Activated T-cell treated with anti-CD3 and anti-CD28 coated beads, Interleukin-2, amount 50 U/mL, for 24 hours (primary cell): ENCODE data around the gene STRN.

Experiments used
- DNase-seq: peaks from one replicate; pipeline ENCODE4 v3.0.0-alpha.2; 2020
- H3K27ac Mint-ChIP-seq: 2 replicates; pipeline ENCODE4 v1.8.0; 2020; ENCODE audit warnings: mild to moderate bottlenecking, mixed read lengths
- H3K27me3 Mint-ChIP-seq: 2 replicates; pipeline ENCODE4 v1.8.0; 2020; ENCODE audit warnings: mixed read lengths
- H3K36me3 Mint-ChIP-seq: 2 replicates; pipeline ENCODE4 v1.8.0; 2020; ENCODE audit warnings: low read depth, mixed read lengths
- H3K4me1 Mint-ChIP-seq: 2 replicates; pipeline ENCODE4 v1.8.0; 2020; ENCODE audit warnings: low read depth, mixed read lengths
- H3K4me3 Mint-ChIP-seq: 2 replicates; pipeline ENCODE4 v1.8.0; 2020; ENCODE audit warnings: mild to moderate bottlenecking, moderate library complexity, mixed read lengths
- H3K9me3 Mint-ChIP-seq: 2 replicates; pipeline ENCODE4 v1.8.0; 2020; ENCODE audit warnings: mixed read lengths

STRN gene

DNA sequence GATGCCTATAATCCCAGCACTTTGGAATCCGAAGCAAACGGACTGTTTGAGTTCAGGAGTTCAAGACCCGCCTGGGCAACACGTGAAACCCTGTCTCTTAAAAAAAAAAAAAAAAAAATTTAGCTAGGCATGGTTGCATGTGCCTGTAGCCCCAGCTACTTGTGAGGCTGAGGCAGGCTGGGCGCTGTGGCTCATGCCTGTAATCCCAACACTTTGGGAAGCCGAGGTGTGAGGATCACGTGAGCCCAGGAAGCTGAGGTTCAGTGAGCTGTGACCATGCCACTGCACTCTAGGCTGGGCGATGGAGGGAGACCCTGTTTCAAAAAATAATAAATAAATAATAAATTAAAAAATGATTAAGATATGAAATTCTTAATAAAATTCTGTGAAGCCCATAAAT is 9.0 kb upstream of the STRN start:
- no peak overlapping the region for H3K27ac Mint-ChIP-seq
- no peak for DNase-seq
- no peaks in the 10 kb centered on the region for H3K9me3 Mint-ChIP-seq
- no peaks in the 10 kb centered on the region for H3K4me1 Mint-ChIP-seq
- H3K4me3 Mint-ChIP-seq = no peak overlapping the region
- H3K27me3 Mint-ChIP-seq = no peaks in the 10 kb centered on the region
- peaks cover 21% of the 10 kb centered on the region for H3K36me3 Mint-ChIP-seq

GRCh38 chr2:36973320-36973719 is 7.0 kb upstream of the STRN start:
- no peak overlapping the region for H3K27ac Mint-ChIP-seq
- no peak overlapping the region for H3K4me3 Mint-ChIP-seq
- no peaks in the 10 kb centered on the region for H3K27me3 Mint-ChIP-seq
- H3K4me1 Mint-ChIP-seq = peaks cover 2% of the 10 kb centered on the region
- H3K9me3 Mint-ChIP-seq = no peaks in the 10 kb centered on the region
- peaks cover 4% of the 10 kb centered on the region for H3K36me3 Mint-ChIP-seq
- no peak for DNase-seq

DNA sequence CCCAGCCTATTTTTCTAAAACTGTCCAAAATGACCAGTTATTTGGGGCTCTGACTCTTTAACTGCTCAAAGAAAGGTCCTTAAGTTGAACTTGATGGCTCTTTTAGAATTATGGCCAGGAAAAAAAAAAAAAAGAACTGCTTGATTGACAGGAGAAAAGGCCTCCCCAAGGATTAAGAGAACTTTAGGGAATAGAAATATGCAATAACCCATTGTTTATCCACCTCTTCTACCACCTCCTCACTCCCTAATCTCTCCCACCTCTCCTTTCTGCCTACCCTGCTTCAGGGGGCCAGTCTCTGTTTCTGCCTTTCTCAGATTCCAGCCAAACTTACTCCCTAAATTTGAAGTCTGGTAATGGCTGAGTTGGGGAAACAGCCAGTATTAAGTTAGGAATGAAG is 5.7 kb upstream of the STRN start:
- Mint-ChIP-seq H3K27me3 (no peaks in the 10 kb centered on the region), H3K4me1 (peaks cover 15% of the 10 kb centered on the region), H3K27ac (no peak overlapping the region), H3K9me3 (no peaks in the 10 kb centered on the region), H3K4me3 (no peak overlapping the region), H3K36me3 (peaks cover under 1% of the 10 kb centered on the region)
- no peak for DNase-seq

- Mint-ChIP-seq H3K27ac (peak overlapping the region; percentile 96), H3K4me1 (peaks cover 43% of the 10 kb centered on the region), H3K36me3 (peaks cover 12% of the 10 kb centered on the region), H3K27me3 (no peaks in the 10 kb centered on the region), H3K9me3 (no peaks in the 10 kb centered on the region), H3K4me3 (peak overlapping the region; percentile 94)
- no peak for DNase-seq
These were observed 1.0 kb upstream of the STRN start for GRCh38 chr2:36967236-36967876.

DNA sequence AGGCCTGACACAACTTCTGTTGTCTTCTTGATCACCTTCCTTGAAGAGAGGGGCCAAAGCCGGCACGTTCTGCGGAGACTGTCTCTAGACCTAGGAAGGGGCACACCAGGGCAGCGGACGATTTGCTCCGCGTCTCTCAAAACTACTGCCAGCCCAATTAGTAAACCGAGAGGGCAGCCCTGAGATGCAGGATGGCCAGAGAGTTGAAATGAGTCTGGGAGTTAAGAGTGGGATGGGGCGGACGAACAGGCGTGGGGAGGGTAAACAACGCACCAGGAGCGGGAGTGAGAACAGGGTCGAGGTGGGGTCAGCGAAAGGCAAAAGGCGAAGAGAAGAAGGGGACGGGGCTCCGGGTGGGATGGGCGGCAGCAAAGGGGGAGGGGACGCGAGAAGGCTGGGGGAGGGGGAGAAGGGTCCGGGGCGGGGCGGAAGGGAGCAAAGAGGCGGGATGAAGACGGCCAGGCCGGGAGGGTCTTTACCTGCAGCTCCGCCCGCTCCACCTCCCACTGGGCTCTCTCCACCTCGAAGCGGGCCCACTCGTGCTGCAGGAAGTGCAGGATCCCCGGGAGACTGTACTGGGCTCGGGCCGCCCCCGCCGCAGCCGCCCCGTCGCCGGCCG is 476 bp downstream of the STRN start:
- Mint-ChIP-seq H3K4me1 (peaks cover 53% of the 10 kb centered on the region), H3K9me3 (no peaks in the 10 kb centered on the region), H3K27ac (peak overlapping the region; percentile 93), H3K27me3 (no peaks in the 10 kb centered on the region), H3K36me3 (peaks cover 12% of the 10 kb centered on the region), H3K4me3 (peak overlapping the region; percentile 94)
- DNase-seq = peak; percentile 61

DNA sequence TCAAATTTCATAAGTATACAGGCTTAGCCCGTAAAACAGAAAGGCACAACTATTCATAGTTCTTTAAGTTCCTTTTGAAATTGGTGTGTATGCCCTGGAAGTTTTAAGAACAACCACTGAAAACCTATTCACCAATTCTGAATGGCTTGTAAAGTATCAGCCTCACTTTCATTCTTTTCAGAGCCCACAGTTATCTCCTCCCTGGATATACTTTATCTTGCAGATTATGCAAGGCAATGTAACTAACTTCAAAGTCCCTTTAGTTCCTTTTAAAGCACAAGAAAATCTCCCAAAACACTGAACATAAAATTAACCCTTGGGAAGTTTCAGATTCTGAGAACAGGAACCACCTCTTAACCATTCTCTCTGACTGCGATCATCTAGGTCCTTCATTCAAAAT is 1.1 kb downstream of the STRN start:
- H3K36me3 Mint-ChIP-seq = peaks cover 12% of the 10 kb centered on the region
- no peaks in the 10 kb centered on the region for H3K27me3 Mint-ChIP-seq
- H3K27ac Mint-ChIP-seq = peak overlapping the region; percentile 93
- H3K4me1 Mint-ChIP-seq = peaks cover 58% of the 10 kb centered on the region
- peak overlapping the region; percentile 94 for H3K4me3 Mint-ChIP-seq
- H3K9me3 Mint-ChIP-seq = no peaks in the 10 kb centered on the region
- no peak for DNase-seq

DNA sequence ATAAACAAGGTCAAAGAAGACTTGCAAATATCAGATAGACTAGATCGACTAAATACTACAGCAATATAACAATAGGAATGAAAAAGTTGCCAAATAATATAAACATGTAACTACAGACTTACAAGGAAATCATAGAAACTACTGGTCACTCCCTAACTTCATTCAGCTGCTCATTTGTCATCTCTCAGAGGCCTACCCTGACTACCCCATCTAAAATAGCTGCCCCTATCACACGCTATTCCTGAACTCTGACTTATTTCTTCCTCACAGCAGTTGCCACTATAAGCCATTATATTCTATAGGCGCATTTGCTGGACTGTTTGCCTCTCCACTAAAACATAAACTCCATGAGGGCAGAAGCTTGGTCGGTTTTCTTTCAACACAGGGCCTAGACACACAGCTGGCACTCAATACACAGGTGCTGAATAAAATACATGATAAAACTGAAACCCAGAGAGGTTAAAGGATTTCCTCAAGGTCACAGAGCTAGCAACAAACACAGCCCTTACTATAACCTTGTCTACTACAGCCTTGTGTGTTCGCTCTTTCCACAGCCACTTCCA is 1.8 kb downstream of the STRN start:
- no peaks in the 10 kb centered on the region for H3K9me3 Mint-ChIP-seq
- peak overlapping the region; percentile 93 for H3K27ac Mint-ChIP-seq
- DNase-seq = no peak
- H3K4me1 Mint-ChIP-seq = peaks cover 63% of the 10 kb centered on the region
- peak overlapping the region; percentile 94 for H3K4me3 Mint-ChIP-seq
- H3K36me3 Mint-ChIP-seq = peaks cover 12% of the 10 kb centered on the region
- no peaks in the 10 kb centered on the region for H3K27me3 Mint-ChIP-seq

- DNase-seq = no peak
- Mint-ChIP-seq H3K27me3 (no peaks in the 10 kb centered on the region), H3K4me1 (peaks cover 71% of the 10 kb centered on the region), H3K9me3 (no peaks in the 10 kb centered on the region), H3K4me3 (no peak overlapping the region), H3K36me3 (peaks cover 14% of the 10 kb centered on the region), H3K27ac (no peak overlapping the region)
These were observed 2.6 kb downstream of the STRN start for GRCh38 chr2:36963734-36964133.

GRCh38 chr2:36963106-36963505 is 3.2 kb downstream of the STRN start:
- H3K9me3 Mint-ChIP-seq = no peaks in the 10 kb centered on the region
- no peak overlapping the region for H3K27ac Mint-ChIP-seq
- peaks cover 20% of the 10 kb centered on the region for H3K36me3 Mint-ChIP-seq
- no peak overlapping the region for H3K4me3 Mint-ChIP-seq
- H3K27me3 Mint-ChIP-seq = no peaks in the 10 kb centered on the region
- DNase-seq = no peak
- H3K4me1 Mint-ChIP-seq = peaks cover 74% of the 10 kb centered on the region

GRCh38 chr2:36960773-36961172 is 5.6 kb downstream of the STRN start:
- Mint-ChIP-seq H3K27ac (no peak overlapping the region), H3K27me3 (no peaks in the 10 kb centered on the region), H3K4me3 (no peak overlapping the region), H3K4me1 (peaks cover 74% of the 10 kb centered on the region), H3K9me3 (no peaks in the 10 kb centered on the region), H3K36me3 (peaks cover 20% of the 10 kb centered on the region)
- no peak for DNase-seq

- Mint-ChIP-seq H3K9me3 (no peaks in the 10 kb centered on the region), H3K4me1 (peaks cover 73% of the 10 kb centered on the region), H3K4me3 (no peak overlapping the region), H3K27ac (peak overlapping the region; percentile 23), H3K36me3 (peaks cover 14% of the 10 kb centered on the region), H3K27me3 (no peaks in the 10 kb centered on the region)
- DNase-seq = no peak
These were observed 6.2 kb downstream of the STRN start for GRCh38 chr2:36960005-36960675.

- H3K4me1 Mint-ChIP-seq = peaks cover 63% of the 10 kb centered on the region
- H3K9me3 Mint-ChIP-seq = no peaks in the 10 kb centered on the region
- no peak overlapping the region for H3K27ac Mint-ChIP-seq
- no peaks in the 10 kb centered on the region for H3K27me3 Mint-ChIP-seq
- DNase-seq = no peak
- peaks cover 27% of the 10 kb centered on the region for H3K36me3 Mint-ChIP-seq
- H3K4me3 Mint-ChIP-seq = no peak overlapping the region
These were observed 11.2 kb downstream of the STRN start for GRCh38 chr2:36954977-36955607.

DNA sequence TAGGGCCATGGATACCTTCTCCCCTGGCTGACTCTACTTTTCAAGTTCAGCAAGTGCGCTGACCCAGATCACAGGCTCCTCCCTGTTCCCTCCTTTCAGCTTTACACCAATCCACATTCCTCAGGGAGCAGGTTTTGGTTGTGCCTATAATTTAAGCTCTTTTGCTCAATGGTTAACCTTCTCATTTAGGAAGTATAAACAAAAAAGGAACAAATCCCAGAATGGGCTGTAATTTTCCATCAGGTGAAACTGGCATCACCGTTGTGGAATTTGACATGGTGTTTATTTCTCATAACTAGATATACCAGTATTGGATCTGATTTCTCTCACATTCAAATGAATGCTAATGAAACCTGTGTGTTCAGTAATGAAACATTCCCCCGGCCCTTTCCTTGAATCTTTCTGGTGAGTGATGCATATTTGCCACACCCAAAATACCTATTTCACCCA is 13.6 kb downstream of the STRN start:
- no peaks in the 10 kb centered on the region for H3K9me3 Mint-ChIP-seq
- H3K27ac Mint-ChIP-seq = no peak overlapping the region
- H3K36me3 Mint-ChIP-seq = peaks cover 21% of the 10 kb centered on the region
- no peak overlapping the region for H3K4me3 Mint-ChIP-seq
- H3K4me1 Mint-ChIP-seq = peaks cover 61% of the 10 kb centered on the region
- H3K27me3 Mint-ChIP-seq = no peaks in the 10 kb centered on the region
- no peak for DNase-seq

DNA sequence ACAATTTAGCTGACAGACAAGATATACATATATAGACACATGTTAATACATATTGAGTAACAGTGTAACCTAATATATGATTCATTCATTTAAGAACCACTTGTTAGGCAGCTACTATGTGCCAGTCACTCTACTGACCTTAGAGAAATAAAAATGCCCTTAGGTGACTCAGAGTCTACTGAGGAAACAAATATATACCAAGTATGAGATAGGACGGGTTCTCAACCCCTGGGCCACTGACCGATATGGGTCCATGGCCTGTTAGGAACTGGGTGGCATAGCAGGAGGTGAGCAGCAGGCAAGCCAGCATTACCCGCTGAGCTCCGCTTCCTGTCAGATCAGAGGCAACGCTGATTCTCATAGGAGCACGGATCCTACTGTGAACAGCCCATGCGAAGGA is 14.8 kb downstream of the STRN start:
- no peak for DNase-seq
- Mint-ChIP-seq H3K27me3 (no peaks in the 10 kb centered on the region), H3K36me3 (peaks cover 15% of the 10 kb centered on the region), H3K4me1 (peaks cover 55% of the 10 kb centered on the region), H3K4me3 (no peak overlapping the region), H3K27ac (no peak overlapping the region), H3K9me3 (no peaks in the 10 kb centered on the region)
